Chondrocyte (in vitro differentiated cells): Measurements from ENCODE around the gene FADD. TPM values are rescaled to one million over a fixed set of nuclear protein-coding genes. Genes with fewer than 3 reads are reported as not detected.
"Not testable (repeated sequence)": the region's sequence is repeated elsewhere in the genome, so short reads cannot be mapped to it uniquely, and the experiment has no call there.

Source experiments
- DNase-seq: peaks from one replicate; pipeline ENCODE4 v3.0.0; 2021; ENCODE audit warnings: mixed read lengths, low spot score
- H3K27ac Mint-ChIP-seq: one replicate; pipeline ENCODE4 v1.8.0; 2021; ENCODE audit warnings: mild to moderate bottlenecking, moderate library complexity, mixed read lengths; ENCODE audit not compliant: unreplicated experiment
- H3K27me3 Mint-ChIP-seq: 2 replicates; pipeline ENCODE4 v1.8.0; 2021; ENCODE audit warnings: low read depth, mixed read lengths
- H3K36me3 Mint-ChIP-seq: 2 replicates; pipeline ENCODE4 v1.8.0; 2021; ENCODE audit warnings: low read depth, mixed read lengths
- H3K4me1 Mint-ChIP-seq: 2 replicates; pipeline ENCODE4 v1.8.0; 2021; ENCODE audit warnings: low read depth, mild to moderate bottlenecking, mixed read lengths
- H3K4me3 Mint-ChIP-seq: one replicate; pipeline ENCODE4 v1.8.0; 2021; ENCODE audit warnings: mild to moderate bottlenecking, moderate library complexity, mixed read lengths; ENCODE audit not compliant: unreplicated experiment
- H3K9me3 Mint-ChIP-seq: 2 replicates; pipeline ENCODE4 v1.8.0; 2021; ENCODE audit warnings: low read depth, mixed read lengths
- CTCF ChIP-seq: fragments of 200-600 bp; sonication (generic); IDR thresholded peaks from 2 replicates; pipeline ENCODE4 v1.5.0; 2021; ENCODE audit warnings: antibody characterized with exemption, mild to moderate bottlenecking, moderate library complexity
- total RNA-seq: library from RNA; stranded (reverse); gene quantifications from 3 replicates; pipeline ENCODE4 v1.2.1, GENCODE V29; 2021

The FADD gene
- total RNA-seq, 1 donor from 2014 or later = 26.8 TPM

DNA sequence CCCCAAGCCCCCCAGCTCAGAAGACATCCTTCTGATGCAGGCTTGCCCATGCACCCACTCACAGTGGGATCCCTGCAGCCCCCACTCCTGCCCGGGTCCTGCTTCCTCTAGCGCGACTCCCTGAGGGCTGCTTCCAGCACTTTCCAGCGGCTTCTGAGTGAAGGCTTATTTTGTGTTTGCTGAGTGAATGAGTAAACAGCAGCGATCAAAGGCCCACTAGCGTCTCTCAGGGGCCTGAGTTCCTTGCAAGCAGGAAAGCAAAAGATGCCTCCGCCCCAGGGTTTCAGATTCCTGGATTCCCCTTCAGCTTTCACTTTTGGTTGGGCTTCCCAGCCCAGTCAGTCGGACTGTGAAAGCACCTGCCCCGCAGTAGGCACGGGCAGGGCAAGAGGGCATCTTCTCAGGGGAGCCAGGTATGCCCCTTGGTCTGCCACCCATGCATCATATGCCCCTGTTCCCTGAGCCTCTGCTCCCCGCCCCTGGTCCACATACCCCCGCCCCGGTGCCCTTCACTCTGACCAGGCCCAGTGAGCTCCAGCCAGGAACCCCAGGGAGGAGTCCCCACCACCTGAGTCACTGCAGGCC lies 9.2 kb downstream of the FADD start:
- Mint-ChIP-seq H3K4me1 (peaks cover 20% of the 10 kb centered on the region), H3K4me3 (no peak overlapping the region), H3K27ac (no peak overlapping the region), H3K36me3 (peaks cover 8% of the 10 kb centered on the region), H3K9me3 (no peaks in the 10 kb centered on the region), H3K27me3 (no peaks in the 10 kb centered on the region)
- no peak for TF ChIP-seq CTCF
- peak; percentile 88 for DNase-seq

DNA sequence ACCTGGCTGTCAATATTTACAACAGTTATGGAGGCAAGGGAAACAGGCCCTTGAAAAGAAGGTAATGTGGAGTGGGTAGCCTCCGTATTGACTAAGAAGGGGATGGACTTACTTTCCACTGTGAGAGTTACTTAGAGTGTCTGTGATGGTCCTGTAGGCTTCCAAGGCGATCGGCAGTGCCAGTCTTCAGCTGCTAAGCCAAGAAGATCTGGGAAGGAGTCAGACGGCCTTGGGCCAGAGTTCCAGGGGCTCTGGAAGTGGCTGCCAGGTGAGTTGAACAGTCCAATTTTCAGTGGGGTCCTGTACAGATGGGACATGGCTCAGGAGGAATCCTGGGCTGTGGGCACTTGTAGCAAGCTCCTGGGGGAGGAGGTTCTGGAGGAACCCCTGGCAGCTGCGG lies 14.3 kb downstream of the FADD start:
- not testable (repeated sequence) for H3K27ac Mint-ChIP-seq, H3K27me3 Mint-ChIP-seq, H3K4me1 Mint-ChIP-seq, H3K9me3 Mint-ChIP-seq, H3K4me3 Mint-ChIP-seq, H3K36me3 Mint-ChIP-seq
- peak; percentile 56 for DNase-seq

DNA sequence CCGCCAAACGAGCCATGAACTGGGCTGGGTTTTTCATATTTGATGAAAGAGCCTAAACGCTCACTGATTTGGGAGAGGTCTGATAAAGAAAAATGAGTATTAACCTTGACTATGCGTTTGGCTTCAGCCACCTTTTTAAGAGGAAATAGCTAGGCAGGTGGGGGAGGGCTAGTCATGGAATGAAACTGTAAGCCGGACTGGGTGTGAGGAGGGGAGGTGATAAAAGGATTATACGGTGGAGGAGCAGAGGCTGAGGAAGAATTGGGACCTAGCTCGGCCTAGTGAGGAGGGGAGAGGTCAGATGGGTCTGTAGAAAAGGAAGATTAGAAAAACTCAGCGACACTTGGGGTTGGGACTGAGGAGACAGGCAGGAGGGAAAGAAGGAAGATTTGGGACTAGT lies 15.0 kb downstream of the FADD start:
- H3K4me1 Mint-ChIP-seq, H3K9me3 Mint-ChIP-seq, DNase-seq, H3K27me3 Mint-ChIP-seq, H3K36me3 Mint-ChIP-seq, H3K4me3 Mint-ChIP-seq: not testable (repeated sequence)
- peak overlapping the region; percentile 11 for H3K27ac Mint-ChIP-seq

GRCh38 chr11:70220136-70220535 lies 17.0 kb downstream of the FADD start:
- Mint-ChIP-seq H3K9me3 (peaks cover 4% of the 10 kb centered on the region), H3K27me3 (peaks cover 2% of the 10 kb centered on the region), H3K4me3 (no peak overlapping the region), H3K4me1 (peaks cover 4% of the 10 kb centered on the region), H3K27ac (no peak overlapping the region), H3K36me3 (peaks cover 2% of the 10 kb centered on the region)
- no peak for TF ChIP-seq CTCF
- DNase-seq = no peak

GRCh38 chr11:70220920-70221319 lies 17.8 kb downstream of the FADD start:
- H3K9me3 Mint-ChIP-seq = peaks cover 4% of the 10 kb centered on the region
- H3K4me3 Mint-ChIP-seq = no peak overlapping the region
- DNase-seq = no peak
- no peak for TF ChIP-seq CTCF
- peaks cover 2% of the 10 kb centered on the region for H3K27me3 Mint-ChIP-seq
- H3K4me1 Mint-ChIP-seq = peaks cover 8% of the 10 kb centered on the region
- no peak overlapping the region for H3K27ac Mint-ChIP-seq
- H3K36me3 Mint-ChIP-seq = peaks cover 2% of the 10 kb centered on the region

DNA sequence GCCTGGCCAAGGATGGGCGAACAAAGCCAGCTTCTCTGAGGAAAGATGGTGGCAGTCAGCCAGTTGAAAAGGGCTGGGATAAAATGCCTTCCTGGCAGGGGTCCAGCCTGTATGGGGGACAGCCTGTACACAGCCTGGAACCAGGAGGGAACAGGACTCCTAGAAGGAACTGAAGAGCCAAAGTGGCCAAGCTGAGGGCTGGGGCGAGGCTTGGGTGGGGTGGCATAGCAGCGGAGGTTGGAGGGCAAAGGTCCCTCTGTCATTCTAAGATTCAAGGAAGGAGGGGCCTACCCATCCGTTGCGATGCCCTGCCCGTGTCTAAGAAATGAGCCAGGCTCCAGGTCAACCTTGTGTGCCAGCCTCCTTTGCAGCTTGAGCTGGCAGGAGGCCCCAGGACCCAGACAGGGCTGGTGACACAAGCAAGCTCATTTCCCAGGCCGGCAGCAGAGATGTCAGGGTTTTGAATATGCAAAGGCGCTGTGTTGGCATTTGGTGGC lies 22.6 kb downstream of the FADD start:
- H3K4me3 Mint-ChIP-seq = no peak overlapping the region
- H3K9me3 Mint-ChIP-seq = peaks cover 2% of the 10 kb centered on the region
- no peaks in the 10 kb centered on the region for H3K36me3 Mint-ChIP-seq
- TF ChIP-seq CTCF = no peak
- peaks cover 20% of the 10 kb centered on the region for H3K4me1 Mint-ChIP-seq
- DNase-seq = no peak
- H3K27me3 Mint-ChIP-seq = peaks cover 2% of the 10 kb centered on the region
- no peak overlapping the region for H3K27ac Mint-ChIP-seq
